GM12878 (cell line): ENCODE measurements around the gene SPTLC2. TPM values are rescaled to one million over a fixed set of nuclear protein-coding genes. Genes with fewer than 3 reads are reported as not detected.
"Not testable (repeated sequence)": the region's sequence is repeated elsewhere in the genome, so short reads cannot be mapped to it uniquely, and the experiment has no call there.

Experiments used
- ATAC-seq: fragments of 200-7000 bp; cut with Tn5 transposase; 3 replicates; pipeline ENCODE4 v1.9.1; 2020; ENCODE audit warnings: mild to moderate bottlenecking, moderate library complexity
- BruUV-seq: library from RNA; stranded (reverse); fragments of 400-500 nt; replicated peaks from 2 replicates; lab custom pipeline; 2021; lab: Mats Ljungman, UMichigan
- CTCF ChIA-PET: fragments of 300-600 bp; sonication (Branson Sonifier 250); formaldehyde crosslinking; extraction: SDS; loops from one replicate; lab custom pipeline; 2021; ENCODE audit warnings: inconsistent platforms; lab: Yijun Ruan, JAX
- POLR2A ChIA-PET: fragments of 350-600 bp; formaldehyde crosslinking; extraction: SDS; loops from one replicate; lab custom pipeline; 2021; ENCODE audit warnings: inconsistent platforms; lab: Charles Lee
- RAD21 ChIA-PET: fragments of 300-600 bp; sonication (Branson Sonifier 250); formaldehyde crosslinking; loops from one replicate; lab custom pipeline; 2023; ENCODE audit warnings: antibody characterized with exemption; ENCODE audit not compliant: unreplicated experiment; lab: Charles Lee
- SMC1A ChIA-PET: fragments of 300-600 bp; sonication (Branson Sonifier 250); formaldehyde crosslinking; loops from one replicate; lab custom pipeline; 2023; ENCODE audit not compliant: unreplicated experiment, uncharacterized antibody; lab: Charles Lee
- DNase-seq: peaks from one replicate; pipeline ENCODE4 v3.0.0-alpha.2; 2011; ENCODE audit warnings: low read depth, low spot score
- FAIRE-seq: peaks from 3 replicates; lab custom pipeline; 2011; peaks lifted over from hg19 to GRCh38; lab: Jason Lieb, UNC
- H2AFZ ChIP-seq: 2 replicates; pipeline ENCODE4 v1.6.0; 2011; ENCODE audit warnings: low read depth, low read length, control low read depth; ENCODE audit not compliant: control insufficient read depth
- H3K27ac ChIP-seq: 2 replicates; pipeline ENCODE4 v1.5.1; 2011; ENCODE audit warnings: control low read depth; ENCODE audit not compliant: control insufficient read depth, insufficient read depth
- H3K27me3 ChIP-seq, 2 experiments: replicated peaks in 1 of 2; 2 replicates each; pipeline versions ENCODE4 v1.6.0 to v1.6.1; 2011; ENCODE audit warnings: low read length in 1 of 2; ENCODE audit not compliant: control insufficient read depth in 2 of 2, insufficient read depth in 2 of 2
- H3K36me3 ChIP-seq, 2 experiments: 2 replicates each; pipeline ENCODE4 v1.5.1; 2011; ENCODE audit warnings: low read length in 1 of 2; ENCODE audit not compliant: control insufficient read depth in 2 of 2, insufficient read depth in 2 of 2
- H3K4me1 ChIP-seq: 2 replicates; pipeline ENCODE4 v1.6.1; 2011; ENCODE audit warnings: mild to moderate bottlenecking, low read length, moderate library complexity, mixed read lengths; ENCODE audit not compliant: control insufficient read depth, insufficient read depth
- H3K4me2 ChIP-seq: 2 replicates; pipeline ENCODE4 v1.6.0; 2011; ENCODE audit warnings: control low read depth; ENCODE audit not compliant: control insufficient read depth, insufficient read depth
- H3K4me3 ChIP-seq: fragments of 200-600 bp; sonication (generic); 2 replicates; pipeline ENCODE4 v1.5.1; 2016
- H3K79me2 ChIP-seq: 2 replicates; pipeline ENCODE4 v1.6.0; 2011; ENCODE audit warnings: low read length; ENCODE audit not compliant: control insufficient read depth, insufficient read depth
- H3K9ac ChIP-seq: 2 replicates; pipeline ENCODE4 v1.8.0; 2011; ENCODE audit warnings: low read length, control low read depth, mixed read lengths; ENCODE audit not compliant: control insufficient read depth, insufficient read depth
- H3K9me3 ChIP-seq: replicated peaks from 3 replicates; pipeline ENCODE4 v1.5.1; 2011; ENCODE audit warnings: mild to moderate bottlenecking, low read length; ENCODE audit not compliant: control insufficient read depth, insufficient read depth
- H4K20me1 ChIP-seq: 2 replicates; pipeline ENCODE4 v1.6.0; 2011; ENCODE audit not compliant: control insufficient read depth, insufficient read depth
- BHLHE40 ChIP-seq, 2 experiments: fragments of 450-650 bp in 1 of 2; IDR thresholded peaks; 2 replicates each; pipeline ENCODE4 v1.6.1; 2011 to 2017; ENCODE audit warnings: low read depth in 2 of 2, borderline replicate concordance in 1 of 2, improper control_type of control experiment in 1 of 2, low read length in 1 of 2, mild to moderate bottlenecking in 1 of 2
- CBX3 ChIP-seq: fragments of 200-600 bp; sonication (generic); IDR thresholded peaks from 2 replicates; pipeline ENCODE4 v1.6.1; 2016; ENCODE audit warnings: low read depth, borderline replicate concordance
- CHD2 ChIP-seq: IDR thresholded peaks from 2 replicates; pipeline ENCODE4 v1.6.1; 2011; ENCODE audit warnings: low read depth, low read length, improper control_type of control experiment, borderline replicate concordance
- EZH2 ChIP-seq: IDR thresholded peaks from 2 replicates; pipeline ENCODE4 v1.6.1; 2012; ENCODE audit warnings: low read depth, mild to moderate bottlenecking, control low read depth, inconsistent platforms, low read length, borderline replicate concordance; ENCODE audit not compliant: control insufficient read depth
- HDAC2 ChIP-seq: fragments of 200-600 bp; sonication (generic); IDR thresholded peaks from 2 replicates; pipeline ENCODE4 v1.6.1; 2017
- NR2C1 ChIP-seq: fragments of 450-650 bp; IDR thresholded peaks from 2 replicates; pipeline ENCODE4 v1.6.1; 2017; ENCODE audit warnings: antibody characterized with exemption, mild to moderate bottlenecking, moderate library complexity
- NRF1 ChIP-seq: conservative IDR thresholded peaks from 2 replicates; pipeline ENCODE4 v1.6.1; 2011; ENCODE audit warnings: mild to moderate bottlenecking, low read depth, low read length, improper control_type of control experiment
- RBBP5 ChIP-seq: fragments of 200-600 bp; sonication (generic); conservative IDR thresholded peaks from 2 replicates; pipeline ENCODE4 v1.6.1; 2016
- SMARCA5 ChIP-seq: fragments of 450-650 bp; IDR thresholded peaks from 2 replicates; pipeline ENCODE4 v1.6.1; 2017; ENCODE audit warnings: mild to moderate bottlenecking
- TCF12 ChIP-seq: IDR thresholded peaks from 2 replicates; pipeline ENCODE4 v1.6.1; 2011; ENCODE audit warnings: low read depth, mild to moderate bottlenecking, low read length
- WGBS: methylation state at CpG from one replicate; pipeline ENCODE4 v1.1.6; 2016; ENCODE audit warnings: low lambda C conversion rate; ENCODE audit not compliant: insufficient replicate concordance, insufficient coverage; ENCODE audit errors: missing lambda C conversion rate; 5-methylcytosine and 5-hydroxymethylcytosine counted together
- in situ Hi-C: fragments of 300-500 bp; cut with MboI; formaldehyde crosslinking; loops from 9 replicates; pipeline ENCODE4 v1.14.3; 2018; ENCODE audit warnings: mixed read lengths
- intact Hi-C: fragments of 100-400 bp; cut with micrococcal nuclease; formaldehyde crosslinking; loops from one replicate; pipeline ENCODE4 v1.14.2; 2022; ENCODE audit not compliant: unreplicated experiment
- polyA plus RNA-seq, 11 experiments: library from polyadenylated mRNA; depleted of rRNA in 4 of 11; unstranded in 6 of 11; stranded (reverse) in 5 of 11; fragments of >200 nt; fragmentation: Nextera tagmentation in 4 of 11; fragmentation: Illumina TruSeq in 1 of 11; extraction: Ambion mirVana in 4 of 11; extraction: Trizol in 1 of 11; gene quantifications; 1 replicate in 1 of 11; 2 replicates in 10 of 11; pipeline versions ENCODE4 v1.2.1 to v1.2.3, GENCODE V29; 2011 to 2016; ENCODE audit warnings: inconsistent platforms in 2 of 11, missing spikeins in 2 of 11, low read depth in 1 of 11
- total RNA-seq, 4 experiments: library from RNA; depleted of rRNA in 3 of 4; stranded (reverse); fragments of >200 nt in 3 of 4; fragmentation: Illumina TruSeq in 1 of 4; extraction: Trizol in 1 of 4; gene quantifications; 2 replicates each; pipeline versions ENCODE4 v1.2.1 to v1.2.3, GENCODE V29; 2013 to 2021
- TF ChIP-seq, protein P1 (sequence below): fragments of 450-650 bp; conservative IDR thresholded peaks from 2 replicates; pipeline ENCODE4 v1.6.1; 2017; ENCODE audit warnings: mild to moderate bottlenecking, moderate library complexity

Gene SPTLC2
- total and polyA plus RNA-seq, 10 of the 15 experiments (the other 5 are each of a cell fraction or from before 2014, with no cell fraction given) = 6.9 to 35.1 (median 19.7) TPM

DNA sequence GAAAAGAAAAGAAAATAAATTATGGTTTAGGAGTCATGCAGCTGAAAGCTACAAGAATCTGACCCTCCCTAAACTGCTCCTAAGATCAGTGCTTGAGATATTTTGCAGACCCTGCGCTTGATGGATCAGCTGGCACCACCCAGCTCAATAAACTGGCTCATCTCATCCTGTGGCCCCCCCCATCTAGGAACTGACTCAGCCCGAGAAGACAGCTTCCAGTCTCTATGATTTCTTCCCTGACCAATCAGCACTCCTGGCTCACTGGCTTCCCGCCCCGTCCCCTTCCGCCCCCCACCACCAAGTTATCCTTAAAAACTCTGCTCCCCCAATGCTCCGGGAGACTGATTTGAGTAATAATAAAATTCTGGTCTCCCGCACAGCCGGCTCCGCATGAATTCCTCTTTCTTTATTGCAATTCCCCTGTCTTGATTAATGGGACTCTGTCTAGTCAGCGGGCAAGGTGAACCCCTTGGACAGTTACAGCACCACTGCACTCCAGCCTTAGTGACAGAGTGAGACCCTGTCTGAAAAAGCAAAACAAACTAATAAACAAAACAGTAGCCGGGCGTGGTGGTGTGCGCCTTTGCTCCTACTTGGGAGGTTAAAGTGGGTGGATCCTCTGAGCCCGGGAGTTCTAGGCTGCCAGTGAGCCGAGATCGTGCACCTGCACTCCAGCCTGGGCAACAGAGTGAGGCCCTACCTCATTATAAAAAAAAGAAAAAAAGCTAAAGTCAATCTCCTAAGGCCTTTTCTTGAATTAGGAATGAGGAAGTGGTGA lies 24.5 kb upstream of the SPTLC2 start (continued):
- TF ChIP-seq NRF1 (no peak), CBX3 (no peak), EZH2 (no peak), BHLHE40 (IDR thresholded peaks at IDR 0.05; ENCODE audit: borderline replicate concordance in 1 of 2, low read depth in 2 of 2, low read length in 1 of 2) (no peak), HDAC2 (no peak)
- TF ChIP-seq, all 136 proteins: peak for 0

GRCh38 chr14:77638771-77639171 lies 22.3 kb upstream of the SPTLC2 start:
- Histone ChIP-seq H3K27ac (no peak overlapping the region), H3K36me3 (no peaks in the 10 kb centered on the region), H3K79me2 (no peaks in the 10 kb centered on the region), H3K4me3 (no peak overlapping the region), H3K9ac (no peak overlapping the region), H2AFZ (no peak overlapping the region), H3K4me1 (peaks cover 13% of the 10 kb centered on the region), H4K20me1 (no peaks in the 10 kb centered on the region), H3K9me3 (no peaks in the 10 kb centered on the region; the same call in 2 of the 3 replicates), H3K4me2 (no peak overlapping the region), H3K27me3 (no peaks in the 10 kb centered on the region)
- TF ChIP-seq SMARCA5 (no peak), RBBP5 (no peak), TCF12 (no peak), CHD2 (no peak), NR2C1 (no peak)
- TF ChIP-seq, protein P1, sequence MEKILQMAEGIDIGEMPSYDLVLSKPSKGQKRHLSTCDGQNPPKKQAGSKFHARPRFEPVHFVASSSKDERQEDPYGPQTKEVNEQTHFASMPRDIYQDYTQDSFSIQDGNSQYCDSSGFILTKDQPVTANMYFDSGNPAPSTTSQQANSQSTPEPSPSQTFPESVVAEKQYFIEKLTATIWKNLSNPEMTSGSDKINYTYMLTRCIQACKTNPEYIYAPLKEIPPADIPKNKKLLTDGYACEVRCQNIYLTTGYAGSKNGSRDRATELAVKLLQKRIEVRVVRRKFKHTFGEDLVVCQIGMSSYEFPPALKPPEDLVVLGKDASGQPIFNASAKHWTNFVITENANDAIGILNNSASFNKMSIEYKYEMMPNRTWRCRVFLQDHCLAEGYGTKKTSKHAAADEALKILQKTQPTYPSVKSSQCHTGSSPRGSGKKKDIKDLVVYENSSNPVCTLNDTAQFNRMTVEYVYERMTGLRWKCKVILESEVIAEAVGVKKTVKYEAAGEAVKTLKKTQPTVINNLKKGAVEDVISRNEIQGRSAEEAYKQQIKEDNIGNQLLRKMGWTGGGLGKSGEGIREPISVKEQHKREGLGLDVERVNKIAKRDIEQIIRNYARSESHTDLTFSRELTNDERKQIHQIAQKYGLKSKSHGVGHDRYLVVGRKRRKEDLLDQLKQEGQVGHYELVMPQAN = no peak
- ChIA-PET POLR2A (no interaction called here), RAD21 (no interaction called here), SMC1A (no interaction called here), CTCF (no interaction called here)
- DNase-seq = no peak
- WGBS = 14% methylated on average over 2 of the region's 2 CpGs
- intact Hi-C loops = no loop called here
- in situ Hi-C loops = no loop called here
- no TSS peak for BruUV-seq
- no peak for ATAC-seq
- no peak for FAIRE-seq

- in situ Hi-C loops, SMC1A ChIA-PET, H3K9ac ChIP-seq, CTCF ChIA-PET, ATAC-seq, H3K27me3 ChIP-seq, RAD21 ChIA-PET, H3K4me2 ChIP-seq, FAIRE-seq, H3K36me3 ChIP-seq, H3K4me3 ChIP-seq, H3K9me3 ChIP-seq, H2AFZ ChIP-seq, intact Hi-C loops, H3K27ac ChIP-seq, H3K79me2 ChIP-seq, DNase-seq, POLR2A ChIA-PET, H3K4me1 ChIP-seq, BruUV-seq, H4K20me1 ChIP-seq: not testable (repeated sequence)
- WGBS = 72% methylated on average over 4 of the region's 4 CpGs
Measured at GRCh38 chr14:77635869-77636268, 19.4 kb upstream of the SPTLC2 start.
